T-helper 1 cell treated with Interleukin-12 subunit alpha and Interleukin-12 subunit beta and Interleukin-4 antibody, amounts not matched to agents 30 μg/mL and 1 μg/mL, for 36 hours (primary cell): Measurements from ENCODE around the gene ALDH8A1.

Source experiments
- H3K27ac Mint-ChIP-seq: one replicate; pipeline ENCODE4 v1.8.0; 2021; ENCODE audit warnings: mild to moderate bottlenecking, mixed read lengths
- H3K27me3 Mint-ChIP-seq: one replicate; pipeline ENCODE4 v1.8.0; 2021; ENCODE audit warnings: low read depth, mixed read lengths
- H3K36me3 Mint-ChIP-seq: one replicate; pipeline ENCODE4 v1.8.0; 2021; ENCODE audit warnings: low read depth, mixed read lengths
- H3K4me1 Mint-ChIP-seq: one replicate; pipeline ENCODE4 v1.8.0; 2021; ENCODE audit warnings: low read depth, mixed read lengths
- H3K4me3 Mint-ChIP-seq: one replicate; pipeline ENCODE4 v1.8.0; 2021; ENCODE audit warnings: mild to moderate bottlenecking, moderate library complexity, mixed read lengths
- H3K9me3 Mint-ChIP-seq: one replicate; pipeline ENCODE4 v1.8.0; 2021; ENCODE audit warnings: mixed read lengths

The ALDH8A1 gene

DNA sequence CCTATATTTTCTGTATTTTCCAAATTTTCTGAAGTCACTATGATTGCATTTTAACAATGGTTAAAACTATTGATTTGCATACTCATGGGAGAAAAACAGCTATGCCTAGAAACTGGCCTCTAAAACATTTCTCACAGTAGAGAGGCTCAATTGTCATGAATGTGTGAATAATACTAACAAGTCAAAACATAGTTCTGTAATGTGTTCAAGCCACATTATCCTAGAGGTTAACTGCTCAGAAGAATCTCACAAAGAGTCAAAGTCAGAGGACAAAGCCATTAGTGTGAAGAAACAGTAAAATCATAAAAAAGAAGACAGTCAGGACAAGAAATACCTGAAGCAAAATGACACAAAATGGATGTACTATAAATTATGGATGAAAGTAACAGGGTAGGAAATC is 12.5 kb upstream of the ALDH8A1 start:
- peaks cover 60% of the 10 kb centered on the region for H3K36me3 Mint-ChIP-seq

DNA sequence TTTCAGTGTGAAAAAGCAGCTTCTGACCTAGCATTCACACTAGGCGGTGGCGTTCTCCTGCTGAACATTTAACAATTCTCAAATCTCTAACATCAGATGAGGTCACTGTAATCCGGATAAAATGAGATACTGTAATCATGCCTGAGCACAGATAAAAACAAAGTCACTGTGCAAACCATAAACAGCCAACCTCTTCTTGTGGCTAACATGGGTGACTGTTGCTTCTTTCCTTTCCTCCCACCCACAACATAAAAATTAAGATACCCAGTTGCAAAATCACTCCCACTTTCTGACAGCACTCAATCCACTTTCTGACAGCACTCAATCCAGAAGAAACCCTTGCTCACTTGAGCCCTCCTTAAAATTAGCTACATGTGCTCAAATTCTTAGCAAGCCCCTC is 11.5 kb upstream of the ALDH8A1 start:
- Mint-ChIP-seq H3K27me3 (no peaks in the 10 kb centered on the region), H3K4me3 (no peak overlapping the region), H3K9me3 (peaks cover 9% of the 10 kb centered on the region), H3K4me1 (peaks cover 15% of the 10 kb centered on the region), H3K36me3 (peaks cover 60% of the 10 kb centered on the region), H3K27ac (no peak overlapping the region)

More for the DNA sequence above, 12.5 kb upstream of the ALDH8A1 start:
- Mint-ChIP-seq H3K27ac (no peak overlapping the region), H3K27me3 (no peaks in the 10 kb centered on the region), H3K4me3 (no peak overlapping the region), H3K4me1 (peaks cover 12% of the 10 kb centered on the region), H3K9me3 (peaks cover 9% of the 10 kb centered on the region)

DNA sequence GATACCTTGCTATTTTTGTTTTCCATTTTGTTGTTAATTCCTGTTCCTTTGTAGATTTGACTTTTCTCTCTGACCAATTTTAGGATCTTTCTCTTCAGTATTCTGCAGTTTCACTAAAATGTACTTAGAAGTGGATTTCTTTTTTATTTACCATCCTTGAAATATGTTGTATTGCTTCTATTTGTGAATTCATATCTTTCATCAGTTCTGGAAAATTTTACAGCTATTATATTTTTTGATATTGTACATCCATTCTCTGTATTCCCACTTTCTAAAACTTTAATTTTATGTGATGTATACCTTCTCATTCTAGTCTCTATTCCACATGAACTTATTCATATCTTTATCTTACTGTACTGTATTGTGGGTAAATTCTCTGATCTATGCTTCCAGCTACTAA is 9.7 kb upstream of the ALDH8A1 start:
- peaks cover 9% of the 10 kb centered on the region for H3K9me3 Mint-ChIP-seq
- peaks cover 15% of the 10 kb centered on the region for H3K4me1 Mint-ChIP-seq
- peaks cover 51% of the 10 kb centered on the region for H3K36me3 Mint-ChIP-seq
- H3K27ac Mint-ChIP-seq, result no peak overlapping the region
- H3K4me3 Mint-ChIP-seq, result no peak overlapping the region
- H3K27me3 Mint-ChIP-seq, result no peaks in the 10 kb centered on the region

DNA sequence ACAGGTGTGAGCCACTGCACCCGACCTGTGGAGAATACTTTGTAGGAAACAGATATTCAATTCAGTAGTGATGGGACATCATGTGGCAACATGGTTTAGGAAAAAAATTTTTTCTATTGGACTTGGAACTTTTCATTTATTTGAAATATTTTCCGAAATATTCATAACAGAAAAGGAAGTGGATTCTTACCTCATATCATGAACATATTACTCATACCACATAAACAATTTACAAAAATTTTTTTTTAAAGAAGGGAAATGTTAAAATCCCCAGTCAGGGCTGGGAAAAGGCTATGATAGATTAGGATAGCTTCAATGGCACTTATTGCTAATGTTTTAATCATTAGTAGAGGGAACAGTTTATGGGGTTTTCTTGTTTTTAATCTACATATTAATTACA is 6.8 kb upstream of the ALDH8A1 start:
- H3K4me3 Mint-ChIP-seq, result no peak overlapping the region

DNA sequence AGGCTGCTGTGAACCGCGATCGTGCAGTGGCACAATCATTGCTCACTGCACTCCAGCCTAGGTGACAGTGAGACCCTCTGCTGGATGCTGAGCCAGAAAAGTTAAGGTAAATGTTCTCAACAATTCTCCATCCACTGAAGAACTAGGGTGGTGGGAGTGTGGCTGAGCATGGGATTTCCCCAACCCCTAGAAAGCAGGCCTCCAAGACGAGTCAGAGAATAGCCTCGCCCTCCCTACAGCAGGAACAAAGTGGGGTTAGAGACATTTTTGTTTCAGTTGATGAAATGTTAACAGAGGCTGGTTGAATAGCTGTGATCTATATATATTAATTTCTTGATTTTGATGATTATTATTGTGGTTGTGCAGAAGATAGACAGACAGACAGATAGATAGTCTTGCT is 6.1 kb upstream of the ALDH8A1 start:
- Mint-ChIP-seq H3K9me3 (peaks cover 6% of the 10 kb centered on the region), H3K4me3 (no peak overlapping the region), H3K27me3 (no peaks in the 10 kb centered on the region), H3K36me3 (peaks cover 21% of the 10 kb centered on the region), H3K27ac (no peak overlapping the region), H3K4me1 (peaks cover 4% of the 10 kb centered on the region)

More for the DNA sequence above, 6.8 kb upstream of the ALDH8A1 start:
- Mint-ChIP-seq H3K27me3 (no peaks in the 10 kb centered on the region), H3K9me3 (peaks cover 9% of the 10 kb centered on the region), H3K27ac (no peak overlapping the region), H3K4me1 (peaks cover 10% of the 10 kb centered on the region), H3K36me3 (peaks cover 28% of the 10 kb centered on the region)

DNA sequence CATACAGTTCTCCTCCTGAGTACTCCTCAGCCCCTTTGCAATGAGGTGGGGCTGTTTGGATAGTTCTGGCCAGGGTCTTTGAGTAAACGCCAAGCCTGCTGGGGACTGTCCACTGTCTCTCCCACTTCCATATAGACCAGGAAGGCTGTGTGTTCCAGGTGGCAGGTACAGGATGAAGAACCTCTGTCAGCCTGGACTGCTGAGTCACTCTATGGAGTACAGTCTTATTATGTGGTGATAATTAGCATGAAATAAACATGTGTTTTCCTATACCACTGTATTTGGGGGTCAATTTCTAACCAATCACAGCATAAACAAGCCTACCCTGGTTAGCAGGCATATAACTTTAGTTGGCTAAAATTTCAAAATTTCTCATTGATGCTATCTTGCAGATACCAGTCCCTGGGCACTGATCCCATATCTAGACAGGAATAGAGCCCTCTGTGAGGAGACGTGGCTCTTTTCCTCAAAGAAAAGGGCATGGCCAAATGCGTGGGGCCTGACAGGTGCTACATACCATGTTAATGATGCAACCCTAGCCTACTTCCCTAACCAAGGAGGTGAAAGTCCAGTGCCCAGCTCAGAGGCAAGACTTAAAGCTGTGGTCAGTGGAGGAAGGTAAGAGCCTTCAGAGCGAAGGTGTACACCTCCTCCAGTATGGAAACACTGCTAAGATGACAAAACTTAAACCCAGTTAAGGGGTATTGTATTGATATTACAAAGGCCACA is 4.5 kb upstream of the ALDH8A1 start:
- Mint-ChIP-seq H3K9me3 (no peaks in the 10 kb centered on the region), H3K4me1 (peaks cover 3% of the 10 kb centered on the region), H3K27ac (no peak overlapping the region), H3K36me3 (peaks cover 13% of the 10 kb centered on the region), H3K4me3 (no peak overlapping the region), H3K27me3 (no peaks in the 10 kb centered on the region)

DNA sequence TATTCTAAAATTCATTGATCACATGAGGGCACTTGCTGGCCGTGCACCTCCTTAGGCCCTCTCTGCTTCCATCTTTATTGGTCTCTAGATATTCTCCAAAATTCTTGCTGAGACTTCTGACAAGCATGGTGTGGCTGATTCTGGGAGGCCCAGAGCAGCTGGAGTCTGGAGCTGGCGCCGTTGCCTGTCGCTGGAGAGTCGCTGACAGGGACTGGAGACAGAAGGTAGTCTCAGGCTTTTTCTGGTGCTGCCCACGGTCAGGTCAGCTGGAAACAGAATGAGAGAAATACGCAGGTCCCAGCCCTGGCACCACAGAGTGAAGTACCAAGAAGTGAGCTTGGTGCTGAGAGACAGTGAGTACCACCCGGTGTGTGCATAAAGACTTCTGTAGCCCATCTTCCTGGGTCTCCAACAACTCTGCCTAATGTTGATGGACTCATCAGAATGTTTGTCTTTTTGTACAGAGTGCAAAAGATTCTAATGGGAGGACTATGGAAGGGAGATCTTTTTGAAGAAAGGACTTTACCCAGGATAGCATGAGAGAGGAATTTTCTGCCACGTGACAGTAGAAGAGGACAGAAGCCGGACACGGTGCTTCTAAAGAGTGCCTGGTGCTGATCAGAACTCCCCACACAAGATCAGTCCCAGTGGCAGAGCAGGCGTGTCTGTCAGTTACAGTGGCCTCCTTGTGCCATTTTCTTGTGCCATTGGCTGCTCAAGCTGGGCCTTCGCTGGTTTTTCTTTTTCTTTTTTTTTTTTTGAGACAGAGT is 1.8 kb upstream of the ALDH8A1 start:
- no peaks in the 10 kb centered on the region for H3K36me3 Mint-ChIP-seq

DNA sequence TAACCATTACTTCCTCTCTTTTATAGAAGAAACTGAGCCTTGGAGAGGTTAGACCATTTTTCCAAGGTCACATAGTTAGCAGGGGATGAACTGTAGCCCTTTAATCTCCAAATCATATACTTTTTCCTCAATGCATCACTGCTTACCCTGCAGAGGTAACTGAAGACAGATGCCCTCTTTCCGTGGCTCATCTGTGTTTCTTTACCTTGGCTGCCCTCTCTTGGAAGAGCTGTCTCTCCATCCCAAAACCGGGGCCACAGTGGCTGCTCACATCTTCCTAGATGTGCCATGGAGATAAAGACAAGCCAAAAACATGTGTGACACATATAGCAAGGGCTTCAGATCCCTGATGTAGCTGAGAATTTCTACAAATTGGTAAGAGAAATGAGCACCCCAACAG is 581 bp upstream of the ALDH8A1 start:
- Mint-ChIP-seq H3K27ac (no peak overlapping the region), H3K36me3 (no peaks in the 10 kb centered on the region), H3K4me3 (no peak overlapping the region), H3K27me3 (no peaks in the 10 kb centered on the region), H3K9me3 (no peaks in the 10 kb centered on the region), H3K4me1 (no peaks in the 10 kb centered on the region)

More for the DNA sequence above, 1.8 kb upstream of the ALDH8A1 start:
- no peaks in the 10 kb centered on the region for H3K4me1 Mint-ChIP-seq
- H3K27me3 Mint-ChIP-seq, result no peaks in the 10 kb centered on the region
- no peak overlapping the region for H3K27ac Mint-ChIP-seq
- H3K4me3 Mint-ChIP-seq, result no peak overlapping the region
- H3K9me3 Mint-ChIP-seq, result no peaks in the 10 kb centered on the region

DNA sequence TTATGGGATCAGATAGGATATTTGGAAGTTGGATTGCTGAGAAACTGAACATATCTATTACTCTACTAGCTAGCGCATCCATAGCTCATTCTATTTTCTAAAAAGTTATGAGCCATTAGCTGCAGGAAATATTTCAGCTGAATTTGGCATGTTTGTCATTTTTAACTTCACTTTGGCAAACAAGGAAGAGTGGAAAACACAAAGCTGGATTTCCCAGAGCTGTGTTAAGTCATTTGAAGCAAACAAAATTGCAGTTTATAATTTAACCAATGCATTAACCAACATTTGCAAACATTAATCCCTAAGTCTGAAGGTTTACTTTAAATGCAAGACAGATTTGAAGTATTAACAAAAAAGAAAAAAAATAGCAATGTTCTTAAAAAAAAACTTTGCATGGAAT is 1.2 kb downstream of the ALDH8A1 start:
- H3K27ac Mint-ChIP-seq, result no peak overlapping the region
- no peaks in the 10 kb centered on the region for H3K27me3 Mint-ChIP-seq
- no peaks in the 10 kb centered on the region for H3K9me3 Mint-ChIP-seq
- no peaks in the 10 kb centered on the region for H3K4me1 Mint-ChIP-seq
- H3K36me3 Mint-ChIP-seq, result no peaks in the 10 kb centered on the region
- H3K4me3 Mint-ChIP-seq, result no peak overlapping the region

DNA sequence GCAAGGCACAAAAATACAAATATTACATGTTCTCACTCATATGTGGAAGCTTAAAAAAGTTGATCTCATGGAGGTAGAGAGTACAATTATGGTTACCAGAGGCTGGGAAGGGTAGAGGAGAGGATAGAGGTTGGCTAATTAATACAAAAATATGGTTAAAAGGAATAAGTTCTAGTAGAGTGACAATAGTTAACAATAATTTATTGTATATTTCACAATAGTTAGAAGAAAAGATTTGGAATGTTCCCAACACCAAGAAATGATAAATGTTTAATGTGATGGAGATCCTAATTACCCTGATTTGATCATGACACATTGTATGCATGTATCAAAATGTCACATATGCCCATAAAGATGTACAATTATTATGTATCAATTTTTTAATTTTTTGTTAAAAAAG is 1.8 kb downstream of the ALDH8A1 start:
- H3K4me3 Mint-ChIP-seq, result no peak overlapping the region
- no peak overlapping the region for H3K27ac Mint-ChIP-seq
- no peaks in the 10 kb centered on the region for H3K4me1 Mint-ChIP-seq
- H3K27me3 Mint-ChIP-seq, result no peaks in the 10 kb centered on the region
- H3K9me3 Mint-ChIP-seq, result no peaks in the 10 kb centered on the region
- H3K36me3 Mint-ChIP-seq, result no peaks in the 10 kb centered on the region

DNA sequence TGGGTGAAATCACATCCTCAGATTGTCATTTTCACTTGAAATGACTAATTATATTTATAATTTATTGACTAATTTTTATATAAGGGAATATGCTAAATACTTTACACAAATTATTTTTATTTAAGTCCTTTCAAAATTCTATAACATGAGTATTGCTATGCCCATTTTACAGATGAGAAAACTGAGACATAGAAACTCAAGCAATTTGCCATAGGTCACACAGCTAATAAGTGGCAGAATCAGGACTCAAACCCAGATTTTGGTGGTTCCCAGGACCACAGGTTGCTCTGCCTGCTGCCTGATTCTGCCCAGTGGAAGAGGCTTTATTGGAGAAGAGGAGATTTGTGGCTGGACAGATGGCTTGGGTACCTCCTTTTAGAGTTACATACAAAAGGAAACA is 4.9 kb downstream of the ALDH8A1 start:
- Mint-ChIP-seq H3K4me1 (peaks cover 3% of the 10 kb centered on the region), H3K9me3 (no peaks in the 10 kb centered on the region), H3K4me3 (no peak overlapping the region), H3K27me3 (no peaks in the 10 kb centered on the region), H3K27ac (no peak overlapping the region), H3K36me3 (no peaks in the 10 kb centered on the region)

DNA sequence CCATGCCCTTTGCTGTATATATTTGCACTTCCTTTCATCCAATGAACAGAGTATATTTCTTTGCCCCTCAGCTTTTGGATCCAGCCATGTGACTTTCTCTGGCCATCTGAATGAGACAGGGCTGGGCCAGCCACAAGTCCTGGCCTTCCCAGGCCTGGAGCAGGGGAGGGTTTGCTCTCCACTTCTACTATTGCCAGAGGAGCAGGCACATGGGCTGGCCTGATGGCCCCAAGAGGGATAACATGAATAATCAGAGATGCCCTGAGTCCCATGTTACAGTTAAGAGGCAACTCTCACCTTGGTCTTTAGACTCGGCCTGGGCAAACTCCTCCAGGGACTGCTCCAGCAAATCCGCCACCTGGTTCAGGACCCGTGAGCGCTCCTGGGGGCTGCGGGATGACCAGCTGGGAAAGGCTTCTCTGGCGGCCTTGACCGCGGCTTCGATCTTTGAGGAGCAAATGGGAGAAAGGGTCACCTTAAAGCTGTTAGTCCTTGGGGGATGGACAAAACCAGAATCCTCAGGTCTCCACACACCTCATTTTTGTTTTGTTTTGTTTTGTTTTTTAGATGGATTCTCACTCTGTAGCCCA is 6.3 kb downstream of the ALDH8A1 start:
- peaks cover 3% of the 10 kb centered on the region for H3K36me3 Mint-ChIP-seq
- no peaks in the 10 kb centered on the region for H3K27me3 Mint-ChIP-seq
- peaks cover 12% of the 10 kb centered on the region for H3K4me1 Mint-ChIP-seq
- H3K27ac Mint-ChIP-seq, result no peak overlapping the region
- H3K4me3 Mint-ChIP-seq, result no peak overlapping the region
- H3K9me3 Mint-ChIP-seq, result no peaks in the 10 kb centered on the region

DNA sequence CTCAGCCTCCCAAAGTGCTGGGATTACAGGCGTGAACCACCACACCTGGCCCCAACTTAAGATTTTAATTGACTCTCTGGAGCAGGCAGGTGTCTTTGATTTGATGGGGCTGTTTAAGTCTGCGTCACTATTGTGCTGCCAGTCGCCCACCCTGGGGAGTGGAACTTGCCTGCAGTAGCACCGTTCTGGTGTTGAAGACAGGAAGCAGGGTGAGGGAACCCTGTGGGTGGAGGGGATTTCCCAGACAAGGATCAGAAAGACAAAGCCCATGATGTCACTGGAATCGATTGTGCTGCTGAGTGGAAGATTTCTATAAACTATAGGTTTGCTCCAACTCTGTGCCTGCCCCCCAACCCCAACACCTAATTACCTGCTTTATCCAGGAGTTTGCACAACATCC is 11.0 kb downstream of the ALDH8A1 start:
- Mint-ChIP-seq H3K4me3 (no peak overlapping the region), H3K9me3 (no peaks in the 10 kb centered on the region)

DNA sequence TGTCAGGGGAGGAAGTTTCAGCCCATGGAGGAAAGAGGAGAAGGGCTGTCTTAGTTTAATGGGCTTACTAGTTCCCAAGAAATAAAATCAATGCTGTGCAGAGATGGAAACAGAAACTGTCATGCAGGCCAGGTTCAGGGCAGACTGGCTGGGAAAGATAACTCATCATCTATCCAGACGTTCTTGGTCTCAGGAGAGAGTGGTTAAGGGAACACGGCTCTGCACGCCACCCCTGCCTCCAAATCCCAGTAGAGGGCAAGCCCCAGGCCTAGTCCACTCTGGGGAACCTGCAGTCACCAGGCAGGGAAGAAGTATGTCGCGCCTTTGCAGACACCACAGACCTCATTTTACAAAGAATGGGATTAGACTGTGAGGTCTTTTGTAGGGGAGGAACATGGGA is 12.5 kb downstream of the ALDH8A1 start:
- peaks cover 17% of the 10 kb centered on the region for H3K36me3 Mint-ChIP-seq
- H3K27ac Mint-ChIP-seq, result no peak overlapping the region
- no peaks in the 10 kb centered on the region for H3K27me3 Mint-ChIP-seq
- H3K9me3 Mint-ChIP-seq, result no peaks in the 10 kb centered on the region
- H3K4me3 Mint-ChIP-seq, result no peak overlapping the region
- peaks cover 14% of the 10 kb centered on the region for H3K4me1 Mint-ChIP-seq

More for the DNA sequence above, 11.0 kb downstream of the ALDH8A1 start:
- Mint-ChIP-seq H3K27me3 (no peaks in the 10 kb centered on the region), H3K36me3 (peaks cover 17% of the 10 kb centered on the region), H3K4me1 (peaks cover 14% of the 10 kb centered on the region), H3K27ac (peak overlapping the region; percentile 70)

DNA sequence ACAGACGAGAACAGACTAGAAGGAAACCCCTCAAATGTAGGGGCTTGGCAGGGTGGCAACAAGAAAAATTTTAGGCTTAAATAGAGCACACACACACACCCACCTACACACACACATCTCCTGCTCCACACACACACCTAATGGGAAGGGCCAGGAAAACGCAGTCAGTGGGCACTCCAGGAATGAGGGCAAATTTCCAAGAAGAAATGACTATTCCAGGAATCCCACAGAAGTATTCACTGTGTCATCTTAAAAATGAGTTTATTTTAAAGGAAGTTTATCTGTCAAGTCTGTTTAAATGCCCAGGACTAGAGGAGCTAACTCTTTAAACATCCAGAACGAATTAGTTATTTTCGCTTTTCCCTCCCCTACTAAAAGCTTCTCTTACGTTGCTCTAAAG is 13.0 kb downstream of the ALDH8A1 start:
- Mint-ChIP-seq H3K4me1 (peaks cover 14% of the 10 kb centered on the region), H3K27me3 (no peaks in the 10 kb centered on the region), H3K4me3 (no peak overlapping the region), H3K27ac (no peak overlapping the region), H3K9me3 (no peaks in the 10 kb centered on the region), H3K36me3 (peaks cover 20% of the 10 kb centered on the region)
